HuH-7.5 (cell line): ENCODE data around the gene ZNF786.
"Not testable (repeated sequence)": the region's sequence is repeated elsewhere in the genome, so short reads cannot be mapped to it uniquely, and the experiment has no call there.

Experiments
- DNase-seq: peaks from one replicate; pipeline ENCODE4 v3.0.0; 2011; ENCODE audit warnings: low spot score

Gene ZNF786

GRCh38 chr7:149077594-149077993, 12.9 kb downstream of the ZNF786 start:
- no peak for DNase-seq

GRCh38 chr7:149075286-149075685, 15.2 kb downstream of the ZNF786 start:
- DNase-seq, result no peak

- DNase-seq, result no peak
These were observed 16.2 kb downstream of the ZNF786 start for GRCh38 chr7:149074116-149074885.

- DNase-seq, result no peak
These were observed 18.1 kb downstream of the ZNF786 start for GRCh38 chr7:149072438-149072775.

- no peak for DNase-seq
These were observed 18.7 kb downstream of the ZNF786 start for GRCh38 chr7:149071641-149072437.

- no peak for DNase-seq
These were observed 19.3 kb downstream of the ZNF786 start for GRCh38 chr7:149071182-149071635.

- no peak for DNase-seq
These were observed 20.0 kb downstream of the ZNF786 start for GRCh38 chr7:149070372-149071125.

- DNase-seq, result no peak
These were observed 22.6 kb downstream of the ZNF786 start for GRCh38 chr7:149067869-149068268.

GRCh38 chr7:149063476-149063875, 27.0 kb downstream of the ZNF786 start:
- DNase-seq, result no peak

- DNase-seq, result not testable (repeated sequence)
These were observed 28.2 kb downstream of the ZNF786 start for GRCh38 chr7:149062217-149062899.

GRCh38 chr7:149060156-149060555, 30.4 kb downstream of the ZNF786 start:
- DNase-seq, result no peak

- DNase-seq, result no peak
These were observed 36.6 kb downstream of the ZNF786 start for GRCh38 chr7:149053885-149054284.

GRCh38 chr7:149053384-149053783, 37.1 kb downstream of the ZNF786 start:
- no peak for DNase-seq

- DNase-seq, result no peak
These were observed 39.6 kb downstream of the ZNF786 start for GRCh38 chr7:149050941-149051340.

- no peak for DNase-seq
These were observed 41.7 kb downstream of the ZNF786 start for GRCh38 chr7:149048805-149049204.

- no peak for DNase-seq
These were observed 44.1 kb downstream of the ZNF786 start for GRCh38 chr7:149046416-149046815.

- DNase-seq, result no peak
These were observed 46.6 kb downstream of the ZNF786 start for GRCh38 chr7:149043936-149044335.

- DNase-seq, result no peak
These were observed 49.2 kb downstream of the ZNF786 start for GRCh38 chr7:149041350-149041749.

- DNase-seq, result not testable (repeated sequence)
These were observed 51.9 kb downstream of the ZNF786 start for GRCh38 chr7:149038641-149039040.

- no peak for DNase-seq
These were observed 53.8 kb downstream of the ZNF786 start for GRCh38 chr7:149036676-149037075.

- no peak for DNase-seq
These were observed 59.1 kb downstream of the ZNF786 start for GRCh38 chr7:149031353-149031910.

- not testable (repeated sequence) for DNase-seq
These were observed 60.1 kb downstream of the ZNF786 start for GRCh38 chr7:149030439-149030838.
